AG10803 (cell line): ENCODE measurements around the gene RSPO1.
"Not testable (repeated sequence)": the region's sequence is repeated elsewhere in the genome, so short reads cannot be mapped to it uniquely, and the experiment has no call there.

Experiments used
- DNase-seq: peaks from one replicate; pipeline ENCODE4 v3.0.0; 2010; ENCODE audit warnings: low read depth
- H3K4me3 ChIP-seq: 2 replicates; pipeline ENCODE4 v1.5.1; 2011; ENCODE audit warnings: mild to moderate bottlenecking, low read length, control low read depth
- CTCF ChIP-seq: conservative IDR thresholded peaks from 2 replicates; pipeline ENCODE4 v1.5.1; 2011; ENCODE audit warnings: mild to moderate bottlenecking, low read length, control low read depth, inconsistent platforms

RSPO1 gene

DNA sequence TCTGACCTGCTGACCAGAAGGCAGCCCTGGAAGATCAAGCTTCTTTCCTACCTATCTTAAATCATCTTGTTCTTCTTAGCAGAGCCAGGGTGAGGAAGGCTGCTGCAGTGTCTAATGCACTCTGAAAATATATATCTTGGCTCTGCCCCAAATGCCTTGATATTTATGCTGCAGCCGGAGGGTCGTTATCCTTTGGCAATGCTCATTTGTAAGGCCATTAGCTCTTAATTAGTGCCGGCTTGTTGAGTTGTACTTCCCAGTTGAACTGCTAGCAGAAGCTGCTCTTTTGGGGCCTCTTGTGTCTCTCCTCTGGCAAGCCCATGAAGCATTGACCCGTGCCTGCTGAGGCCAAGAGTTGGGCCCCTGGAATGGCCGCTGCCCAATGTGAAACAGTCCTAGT lies 34.8 kb downstream of the RSPO1 start:
- H3K4me3 ChIP-seq: no peak overlapping the region
- TF ChIP-seq CTCF: no peak
- DNase-seq: no peak

GRCh38 chr1:37596182-37596667 lies 38.5 kb downstream of the RSPO1 start:
- peak overlapping the region; percentile 99 for H3K4me3 ChIP-seq
- 0 out of 2 replicates have a peak, but pooled peaks have one; percentile 4 for TF ChIP-seq CTCF

GRCh38 chr1:37595440-37596181 lies 39.1 kb downstream of the RSPO1 start, which contains the start of gene GNL2:
Gene GNL2 (minus strand): TSS chr1:37595937. CDS start chr1:37595822, 115 bp downstream.
- DNase-seq: peak; percentile 93
- H3K4me3 ChIP-seq: peak within 1 kb of the TSS; percentile 99
- TF ChIP-seq CTCF: no peak

More at GRCh38 chr1:37596182-37596667, 38.5 kb downstream of the RSPO1 start:
- DNase-seq: no peak

GRCh38 chr1:37593726-37594125 lies 41.0 kb downstream of the RSPO1 start:
- no peak for DNase-seq
- TF ChIP-seq CTCF: no peak
- H3K4me3 ChIP-seq: no peak overlapping the region; the same call in 1 of the 2 replicates

DNA sequence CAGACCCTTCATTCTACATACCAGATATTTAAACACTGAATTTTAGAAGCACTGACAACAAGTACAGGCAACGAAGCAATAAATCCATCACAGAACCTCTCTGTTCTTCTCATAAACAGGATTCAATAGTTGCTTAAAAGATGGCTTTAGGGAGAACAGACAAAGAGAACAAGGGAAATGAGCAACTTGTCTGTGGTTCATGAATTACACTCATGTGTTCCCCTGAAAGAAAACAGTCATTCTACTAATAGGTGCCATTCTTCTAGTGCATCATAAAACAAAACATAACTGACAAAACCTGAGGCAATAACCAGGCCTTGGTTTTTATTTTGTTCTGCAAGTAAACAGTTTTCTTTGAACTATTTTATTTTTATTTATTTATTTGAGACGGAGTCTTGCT lies 45.8 kb downstream of the RSPO1 start:
- no peak overlapping the region for H3K4me3 ChIP-seq
- DNase-seq: no peak
- no peak for TF ChIP-seq CTCF

DNA sequence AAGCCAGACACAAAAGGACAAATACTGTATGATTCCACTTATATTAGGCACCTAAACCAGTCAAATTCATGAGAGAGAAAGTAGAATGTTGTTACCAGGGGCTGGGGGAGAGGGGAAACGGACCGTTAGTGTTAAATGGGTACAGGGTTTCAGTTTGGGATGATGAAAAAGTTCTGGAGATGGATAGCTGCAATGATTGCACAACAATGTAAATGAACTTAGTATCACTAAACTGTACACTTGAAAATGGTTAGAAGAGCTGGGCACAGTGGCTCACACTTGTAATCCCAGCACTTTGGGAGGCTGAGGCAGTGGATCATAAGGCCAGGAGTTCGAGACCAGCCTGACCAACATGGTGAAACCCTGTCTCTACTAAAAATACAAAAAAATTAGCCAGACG lies 50.1 kb downstream of the RSPO1 start:
- not testable (repeated sequence) for DNase-seq, H3K4me3 ChIP-seq

DNA sequence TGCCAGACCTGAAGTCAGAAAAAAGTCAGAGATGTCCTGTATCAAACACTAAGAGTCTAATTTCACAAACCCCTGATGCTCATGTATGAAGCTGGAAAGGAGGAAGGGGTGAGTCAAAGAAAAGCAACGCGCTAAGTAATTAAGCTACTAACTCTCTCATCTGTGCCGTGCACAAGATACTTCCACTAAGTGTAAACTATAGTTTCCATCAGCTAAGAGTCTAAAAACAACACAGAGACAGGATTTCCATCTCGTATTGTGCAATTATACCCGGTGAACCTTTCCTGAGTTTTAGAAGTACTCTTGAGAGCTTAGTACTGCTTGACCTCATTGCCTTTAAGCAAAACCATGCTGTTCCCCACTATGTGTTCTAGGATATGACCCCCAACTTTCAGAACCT lies 59.0 kb downstream of the RSPO1 start:
- no peak for DNase-seq
- H3K4me3 ChIP-seq: no peak overlapping the region
- TF ChIP-seq CTCF: no peak
